Caco-2 (cell line): ENCODE measurements around the gene NFE2L2. TPM values are rescaled to one million over a fixed set of nuclear protein-coding genes. Genes with fewer than 3 reads are reported as not detected.

Source experiments
- BruUV-seq: library from RNA; stranded (reverse); fragments of 400-500 nt; replicated peaks from 2 replicates; lab custom pipeline; 2021; lab: Mats Ljungman, UMichigan
- CTCF ChIA-PET: fragments of 300-600 bp; sonication (Branson Sonifier 250); formaldehyde crosslinking; loops from one replicate; lab custom pipeline; 2022; ENCODE audit warnings: antibody characterized with exemption; lab: Charles Lee
- POLR2A ChIA-PET: fragments of 300-600 bp; sonication (Branson Sonifier 250); formaldehyde crosslinking; loops from one replicate; lab custom pipeline; 2022; ENCODE audit warnings: antibody characterized with exemption; lab: Charles Lee
- DNase-seq, 2 experiments: peaks; one replicate each; pipeline versions ENCODE4 v3.0.0 to v3.0.0-alpha.2; 2020 to 2022
- H3K27me3 ChIP-seq: replicated peaks from 2 replicates; pipeline ENCODE4 v1.6.0; 2011; ENCODE audit warnings: low read length; ENCODE audit not compliant: control insufficient read depth, insufficient read depth
- H3K36me3 ChIP-seq: 2 replicates; pipeline ENCODE4 v1.5.1; 2011; ENCODE audit warnings: low read length; ENCODE audit not compliant: control insufficient read depth, insufficient read depth
- H3K4me1 ChIP-seq: fragments of 250-450 bp; sonication (Bioruptor Pico); 2 replicates; pipeline ENCODE4 v1.5.1; 2020; ENCODE audit warnings: mild to moderate bottlenecking
- H3K4me3 ChIP-seq: 2 replicates; pipeline ENCODE4 v1.5.1; 2011; ENCODE audit warnings: low read depth, mild to moderate bottlenecking, control low read depth, low read length
- H3K9me3 ChIP-seq: fragments of 250-450 bp; sonication (Bioruptor Pico); 2 replicates; pipeline ENCODE4 v1.5.1; 2020; ENCODE audit warnings: mild to moderate bottlenecking, moderate library complexity
- H3K27ac Mint-ChIP-seq: one replicate; pipeline ENCODE4 v1.8.0; 2022; ENCODE audit warnings: mixed read lengths; ENCODE audit not compliant: unreplicated experiment
- H3K27me3 Mint-ChIP-seq: one replicate; pipeline ENCODE4 v1.8.0; 2022; ENCODE audit warnings: mixed read lengths; ENCODE audit not compliant: insufficient read depth, unreplicated experiment
- H3K36me3 Mint-ChIP-seq: one replicate; pipeline ENCODE4 v1.8.0; 2022; ENCODE audit warnings: mild to moderate bottlenecking, mixed read lengths; ENCODE audit not compliant: insufficient read depth, unreplicated experiment
- H3K4me1 Mint-ChIP-seq: one replicate; pipeline ENCODE4 v1.8.0; 2022; ENCODE audit warnings: low read depth, mixed read lengths; ENCODE audit not compliant: unreplicated experiment
- H3K4me3 Mint-ChIP-seq: one replicate; pipeline ENCODE4 v1.8.0; 2022; ENCODE audit warnings: mild to moderate bottlenecking, moderate library complexity, mixed read lengths; ENCODE audit not compliant: unreplicated experiment
- H3K9me3 Mint-ChIP-seq: one replicate; pipeline ENCODE4 v1.8.0; 2022; ENCODE audit warnings: mixed read lengths; ENCODE audit not compliant: unreplicated experiment
- intact Hi-C: fragments of 100-400 bp; cut with micrococcal nuclease; formaldehyde crosslinking; loops from one replicate; pipeline ENCODE4 v1.10.0; 2022; ENCODE audit not compliant: unreplicated experiment
- total RNA-seq: library from RNA; stranded (reverse); gene quantifications from 2 replicates; pipeline ENCODE4 v1.2.3, GENCODE V29; 2022
- TF ChIP-seq, protein P1 (sequence below), 2 experiments: fragments of 200-600 bp in 1 of 2; IDR thresholded peaks; 1 replicate in 1 of 2; 2 replicates in 1 of 2; pipeline versions ENCODE4 v1.5.1 to v1.8.0; 2011 to 2022; ENCODE audit warnings: antibody characterized with exemption in 1 of 2, control low read depth in 1 of 2, inconsistent platforms in 1 of 2, low read depth in 1 of 2, low read length in 1 of 2, mild to moderate bottlenecking in 1 of 2, moderate library complexity in 1 of 2; ENCODE audit not compliant: insufficient read depth in 1 of 2, severe bottlenecking in 1 of 2, unreplicated experiment in 1 of 2

The NFE2L2 gene
- total RNA-seq, 1 experiment from 2014 or later: 75.7 TPM

DNA sequence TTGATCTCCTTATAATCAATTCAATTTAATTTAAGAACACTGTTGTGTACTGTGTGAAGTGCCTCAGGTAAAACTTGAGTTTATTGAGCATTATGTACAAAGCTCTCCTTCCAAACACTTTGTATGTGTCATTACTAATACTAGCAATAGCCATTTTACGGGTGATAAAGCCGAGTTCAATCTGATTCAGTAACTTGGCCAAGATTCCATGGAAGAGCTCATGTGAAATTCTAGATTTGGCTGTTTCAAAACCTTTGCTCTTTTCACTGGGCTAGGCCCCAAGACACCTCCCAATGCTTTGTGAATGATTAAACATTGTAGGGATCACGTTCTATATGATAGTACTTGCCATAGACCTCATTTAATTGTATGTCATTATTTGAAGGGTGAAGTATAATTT lies 8.9 kb upstream of the NFE2L2 start:
- no peak overlapping the region for H3K27ac Mint-ChIP-seq
- no peaks in the 10 kb centered on the region for H3K27me3 Mint-ChIP-seq
- Histone ChIP-seq H3K4me1 (peaks cover 12% of the 10 kb centered on the region), H3K4me3 (no peak overlapping the region), H3K27me3 (no peaks in the 10 kb centered on the region), H3K36me3 (no peaks in the 10 kb centered on the region), H3K9me3 (no peaks in the 10 kb centered on the region)
- H3K4me3 Mint-ChIP-seq: no peak overlapping the region
- H3K9me3 Mint-ChIP-seq: no peaks in the 10 kb centered on the region
- BruUV-seq: no TSS peak
- H3K36me3 Mint-ChIP-seq: no peaks in the 10 kb centered on the region
- TF ChIP-seq, protein P1, sequence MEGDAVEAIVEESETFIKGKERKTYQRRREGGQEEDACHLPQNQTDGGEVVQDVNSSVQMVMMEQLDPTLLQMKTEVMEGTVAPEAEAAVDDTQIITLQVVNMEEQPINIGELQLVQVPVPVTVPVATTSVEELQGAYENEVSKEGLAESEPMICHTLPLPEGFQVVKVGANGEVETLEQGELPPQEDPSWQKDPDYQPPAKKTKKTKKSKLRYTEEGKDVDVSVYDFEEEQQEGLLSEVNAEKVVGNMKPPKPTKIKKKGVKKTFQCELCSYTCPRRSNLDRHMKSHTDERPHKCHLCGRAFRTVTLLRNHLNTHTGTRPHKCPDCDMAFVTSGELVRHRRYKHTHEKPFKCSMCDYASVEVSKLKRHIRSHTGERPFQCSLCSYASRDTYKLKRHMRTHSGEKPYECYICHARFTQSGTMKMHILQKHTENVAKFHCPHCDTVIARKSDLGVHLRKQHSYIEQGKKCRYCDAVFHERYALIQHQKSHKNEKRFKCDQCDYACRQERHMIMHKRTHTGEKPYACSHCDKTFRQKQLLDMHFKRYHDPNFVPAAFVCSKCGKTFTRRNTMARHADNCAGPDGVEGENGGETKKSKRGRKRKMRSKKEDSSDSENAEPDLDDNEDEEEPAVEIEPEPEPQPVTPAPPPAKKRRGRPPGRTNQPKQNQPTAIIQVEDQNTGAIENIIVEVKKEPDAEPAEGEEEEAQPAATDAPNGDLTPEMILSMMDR (IDR thresholded peaks at IDR 0.05; ENCODE audit: insufficient read depth in 1 of 2, low read depth in 1 of 2, low read length in 1 of 2, severe bottlenecking in 1 of 2, unreplicated experiment in 1 of 2): no peak
- intact Hi-C loops: no loop called here
- ChIA-PET CTCF (no interaction called here), POLR2A (interaction anchor here (0.6 to 1.0 kb wide), 3 partner anchors 8 to 74 kb away, joined by 3 to 8 read pairs (median 3); partner anchors contain the start of gene NFE2L2)
- no peaks in the 10 kb centered on the region for H3K4me1 Mint-ChIP-seq
- DNase-seq: no peak

DNA sequence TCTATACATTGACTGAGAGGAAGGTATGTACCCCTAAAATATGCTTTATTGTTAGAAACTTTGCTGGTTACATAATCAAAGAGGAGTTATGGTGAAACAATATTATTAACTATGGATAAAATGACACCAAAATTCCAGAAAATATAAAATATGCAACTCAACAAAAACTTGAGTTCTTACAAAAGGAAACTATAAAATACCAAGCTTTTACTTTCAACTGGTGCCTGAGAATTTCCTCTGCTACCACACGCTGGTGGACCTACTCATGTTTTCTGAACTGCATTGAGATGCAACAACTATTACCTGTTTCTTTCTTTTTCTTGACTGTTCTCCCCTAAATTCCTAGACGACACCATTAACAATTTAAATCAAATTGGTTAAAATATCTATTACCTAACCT lies 8.2 kb upstream of the NFE2L2 start:
- ChIA-PET POLR2A (interaction anchor here (0.6 to 1.0 kb wide), 2 partner anchors 8 to 73 kb away, joined by 3 to 8 read pairs; no protein-coding TSS in a partner anchor), CTCF (no interaction called here)
- Mint-ChIP-seq H3K27ac (no peak overlapping the region), H3K9me3 (no peaks in the 10 kb centered on the region), H3K27me3 (no peaks in the 10 kb centered on the region), H3K4me1 (peaks cover under 1% of the 10 kb centered on the region), H3K36me3 (no peaks in the 10 kb centered on the region), H3K4me3 (no peak overlapping the region)
- Histone ChIP-seq H3K36me3 (no peaks in the 10 kb centered on the region), H3K4me3 (no peak overlapping the region), H3K9me3 (no peaks in the 10 kb centered on the region), H3K27me3 (no peaks in the 10 kb centered on the region), H3K4me1 (peaks cover 14% of the 10 kb centered on the region)
- BruUV-seq: no TSS peak
- intact Hi-C loops: no loop called here
- DNase-seq: no peak
- TF ChIP-seq, protein P1 (IDR thresholded peaks at IDR 0.05; ENCODE audit: insufficient read depth in 1 of 2, low read depth in 1 of 2, low read length in 1 of 2, severe bottlenecking in 1 of 2, unreplicated experiment in 1 of 2): no peak

DNA sequence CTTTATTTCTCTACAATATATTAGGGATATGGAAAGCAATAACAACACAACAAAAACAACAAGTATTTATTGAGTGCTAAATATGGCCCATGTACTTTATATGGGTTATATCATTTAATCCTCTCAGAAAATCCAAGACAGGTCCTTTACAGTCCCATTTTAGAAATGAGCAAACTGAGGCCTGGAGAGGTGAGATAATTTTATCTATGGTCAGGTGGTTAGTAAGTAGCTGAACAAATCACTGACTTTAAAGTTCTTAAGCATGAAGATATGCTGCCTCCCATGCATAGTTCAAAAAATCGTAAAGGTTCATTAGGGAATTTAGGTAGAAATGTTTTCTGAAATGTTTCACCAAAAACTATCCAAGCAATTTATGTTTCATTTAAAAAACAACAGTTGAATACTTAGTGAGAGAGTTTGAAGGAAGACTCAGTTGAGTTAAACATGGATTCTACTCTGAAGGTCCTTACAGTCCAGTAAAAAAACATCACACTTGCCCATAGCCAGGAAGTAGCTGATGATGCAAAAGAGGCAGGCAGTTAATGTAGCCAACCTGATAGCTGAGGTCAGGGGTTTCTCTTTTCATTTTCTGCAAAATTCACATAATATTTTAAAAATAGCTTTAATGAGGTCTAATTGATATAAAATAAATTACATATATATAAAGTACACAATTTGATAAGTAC lies 7.6 kb upstream of the NFE2L2 start:
- peaks cover 21% of the 10 kb centered on the region for H3K4me1 ChIP-seq
- ChIA-PET CTCF (no interaction called here), POLR2A (no interaction called here)
- intact Hi-C loops: no loop called here
- H3K9me3 ChIP-seq: no peaks in the 10 kb centered on the region
- Mint-ChIP-seq H3K9me3 (no peaks in the 10 kb centered on the region), H3K36me3 (no peaks in the 10 kb centered on the region), H3K4me1 (peaks cover 6% of the 10 kb centered on the region), H3K4me3 (no peak overlapping the region), H3K27me3 (no peaks in the 10 kb centered on the region), H3K27ac (no peak overlapping the region)
- no peak overlapping the region for H3K4me3 ChIP-seq
- BruUV-seq: no TSS peak
- DNase-seq: no peak
- no peaks in the 10 kb centered on the region for H3K27me3 ChIP-seq
- TF ChIP-seq, protein P1 (IDR thresholded peaks at IDR 0.05; ENCODE audit: insufficient read depth in 1 of 2, low read depth in 1 of 2, low read length in 1 of 2, severe bottlenecking in 1 of 2, unreplicated experiment in 1 of 2): no peak
- no peaks in the 10 kb centered on the region for H3K36me3 ChIP-seq
